Vagina (tissue), 2 donors: ENCODE results near the gene KIF1A. TPM values are rescaled to one million over a fixed set of nuclear protein-coding genes. Genes with fewer than 3 reads are reported as not detected.
A peak's percentile ranks its signal among the peaks of the same experiment; 100 is the strongest.

ENCODE experiments used
- DNase-seq, 2 donors: peaks; one replicate each; pipeline ENCODE4 v3.0.0-alpha.2; 2017; ENCODE audit errors: extremely low spot score in 2 of 2
- H3K27ac ChIP-seq: fragments of 200-600 bp; sonication (generic); one replicate; pipeline ENCODE4 v1.5.1; 2019
- H3K27me3 ChIP-seq: fragments of 200-600 bp; sonication (generic); one replicate; pipeline ENCODE4 v1.5.1; 2019
- H3K36me3 ChIP-seq, 2 donors: fragments of 200-600 bp; sonication (generic); one replicate each; pipeline ENCODE4 v1.5.1; 2017 to 2019
- H3K4me1 ChIP-seq: fragments of 200-600 bp; sonication (generic); one replicate; pipeline ENCODE4 v1.5.1; 2019
- H3K4me3 ChIP-seq, 2 donors: fragments of 200-600 bp; sonication (generic); 1 replicate in 1 of 2; 2 replicates in 1 of 2; pipeline ENCODE4 v1.5.1; 2016 to 2019
- H3K9me3 ChIP-seq: fragments of 200-600 bp; sonication (generic); one replicate; pipeline ENCODE4 v1.5.1; 2019
- CTCF ChIP-seq, 3 experiments: fragments of 450-650 bp in 2 of 3; fragments of 200-600 bp in 1 of 3; sonication (generic) in 1 of 3; IDR thresholded peaks; one replicate each; pipeline ENCODE4 v1.5.1; 2017 to 2019; ENCODE audit warnings: antibody characterized with exemption in 3 of 3, mild to moderate bottlenecking in 2 of 3, moderate library complexity in 2 of 3
- POLR2A ChIP-seq, 2 donors: fragments of 450-650 bp; IDR thresholded peaks; one replicate each; pipeline ENCODE4 v1.6.1; 2017; ENCODE audit warnings: antibody characterized with exemption in 2 of 2, mild to moderate bottlenecking in 2 of 2, moderate library complexity in 2 of 2
- POLR2AphosphoS5 ChIP-seq, 2 donors: sonication (generic); formaldehyde crosslinking; IDR thresholded peaks; one replicate each; pipeline ENCODE4 v1.9.0; 2017; ENCODE audit warnings: antibody characterized with exemption in 2 of 2, mild to moderate bottlenecking in 2 of 2, low read depth in 1 of 2; ENCODE audit not compliant: insufficient read depth in 1 of 2
- intact Hi-C: fragments of 100-400 bp; cut with DNase I; formaldehyde crosslinking; loops from one replicate; pipeline ENCODE4 v1.15.1; 2023
- total RNA-seq: library from RNA; depleted of rRNA; stranded (reverse); fragments of >200 nt; gene quantifications from one replicate; pipeline ENCODE4 v1.2.3, GENCODE V29; 2016

Gene KIF1A
- total RNA-seq: 6.1 TPM

GRCh38 chr2:240819858-240820606 lies at the start of gene KIF1A:
Gene KIF1A (minus strand): TSS chr2:240820219. CDS start chr2:240797752, 22,467 bp downstream.
- Histone ChIP-seq H3K9me3 (no peaks in the 10 kb centered on the region), H3K27ac (no peak within 1 kb of the TSS), H3K4me1 (peaks cover 24% of the 10 kb centered on the region), H3K36me3 (no peaks in the 10 kb centered on the region), H3K27me3 (peaks cover 3% of the 10 kb centered on the region), H3K4me3 (peak within 1 kb of the TSS; percentile 9 to 48)
- peak in 1 of 2 donors; percentile 58 for DNase-seq
- TF ChIP-seq CTCF (IDR thresholded peaks at IDR 0.05) (no peak), POLR2A (IDR thresholded peaks at IDR 0.05) (no peak)
- intact Hi-C loops: no loop called here

- intact Hi-C loops: no loop called here
- H3K9me3 ChIP-seq: no peaks in the 10 kb centered on the region
- H3K4me3 ChIP-seq: no peak overlapping the region
- TF ChIP-seq POLR2A (IDR thresholded peaks at IDR 0.05): no peak
- H3K36me3 ChIP-seq: no peaks in the 10 kb centered on the region
- no peaks in the 10 kb centered on the region for H3K4me1 ChIP-seq
- H3K27ac ChIP-seq: no peak overlapping the region
- DNase-seq: no peak
- H3K27me3 ChIP-seq: no peaks in the 10 kb centered on the region
Observed at GRCh38 chr2:240869109-240869955, 49.3 kb upstream of the KIF1A start.

GRCh38 chr2:240868286-240869108 lies 48.5 kb upstream of the KIF1A start, which contains the start of gene AGXT:
Gene AGXT (plus strand): TSS chr2:240868824. CDS start chr2:240868866, 42 bp downstream.
- Histone ChIP-seq H3K27me3 (no peaks in the 10 kb centered on the region), H3K4me1 (no peaks in the 10 kb centered on the region), H3K4me3 (no peak within 1 kb of the TSS), H3K36me3 (no peaks in the 10 kb centered on the region), H3K27ac (no peak within 1 kb of the TSS), H3K9me3 (no peaks in the 10 kb centered on the region)
- DNase-seq: no peak
- no peak for TF ChIP-seq POLR2A (IDR thresholded peaks at IDR 0.05)
- TF ChIP-seq POLR2AphosphoS5 (IDR thresholded peaks at IDR 0.05; ENCODE audit: insufficient read depth in 1 of 2, low read depth in 1 of 2): no peak
- TF ChIP-seq CTCF (IDR thresholded peaks at IDR 0.05): no peak
- intact Hi-C loops: no loop called here

- intact Hi-C loops: no loop called here
- Histone ChIP-seq H3K4me1 (no peaks in the 10 kb centered on the region), H3K27ac (no peak overlapping the region), H3K36me3 (no peaks in the 10 kb centered on the region), H3K4me3 (no peak overlapping the region), H3K9me3 (no peaks in the 10 kb centered on the region), H3K27me3 (no peaks in the 10 kb centered on the region)
- DNase-seq: no peak
- no peak for TF ChIP-seq CTCF (IDR thresholded peaks at IDR 0.05)
- no peak for TF ChIP-seq POLR2AphosphoS5 (IDR thresholded peaks at IDR 0.05; ENCODE audit: insufficient read depth in 1 of 2, low read depth in 1 of 2)
Observed at GRCh38 chr2:240865391-240865790, 45.4 kb upstream of the KIF1A start.

GRCh38 chr2:240864475-240864874 lies 44.5 kb upstream of the KIF1A start:
- Histone ChIP-seq H3K27me3 (no peaks in the 10 kb centered on the region), H3K9me3 (no peaks in the 10 kb centered on the region), H3K36me3 (no peaks in the 10 kb centered on the region), H3K27ac (no peak overlapping the region), H3K4me3 (no peak overlapping the region), H3K4me1 (no peaks in the 10 kb centered on the region)
- DNase-seq: no peak
- no peak for TF ChIP-seq POLR2A (IDR thresholded peaks at IDR 0.05)
- TF ChIP-seq POLR2AphosphoS5 (IDR thresholded peaks at IDR 0.05; ENCODE audit: insufficient read depth in 1 of 2, low read depth in 1 of 2): no peak
- no peak for TF ChIP-seq CTCF (IDR thresholded peaks at IDR 0.05)
- intact Hi-C loops: no loop called here
